A549 (cell line): ENCODE measurements around the gene CHST6.

ENCODE experiments used
- BHLHE40 ChIP-seq: IDR thresholded peaks from 2 replicates; pipeline ENCODE4 v1.6.1; 2012; ENCODE audit warnings: low read depth, low read length, inconsistent platforms
- JUNB ChIP-seq: fragments of >200 bp; sonication (Bioruptor Twin); formaldehyde crosslinking; IDR thresholded peaks from 2 replicates; pipeline ENCODE4 v1.6.1; 2016
- NPAS2 ChIP-seq: fragments of 250-450 bp; sonication (Bioruptor Pico); IDR thresholded peaks from 2 replicates; pipeline ENCODE4 v1.8.0; 2022; ENCODE audit warnings: mild to moderate bottlenecking, moderate library complexity, borderline replicate concordance
- RAD21 ChIP-seq, 2 experiments: fragments of >200 bp in 1 of 2; sonication (Bioruptor Twin) in 1 of 2; formaldehyde crosslinking in 1 of 2; IDR thresholded peaks in 1 of 2; conservative IDR thresholded peaks in 1 of 2; 2 replicates in 1 of 2; 3 replicates in 1 of 2; pipeline ENCODE4 v1.6.1; 2012 to 2018; ENCODE audit warnings: inconsistent platforms in 1 of 2
- RFX5 ChIP-seq: fragments of 450-650 bp; IDR thresholded peaks from 2 replicates; pipeline ENCODE4 v1.7.1; 2014; ENCODE audit warnings: antibody characterized with exemption, mild to moderate bottlenecking, moderate library complexity
- TF ChIP-seq, protein P1 (sequence below): fragments of >200 bp; sonication (Bioruptor Twin); formaldehyde crosslinking; IDR thresholded peaks from 3 replicates; pipeline ENCODE4 v1.5.1; 2016
- TF ChIP-seq, protein P2 (sequence below): fragments of 450-650 bp; IDR thresholded peaks from 2 replicates; pipeline ENCODE4 v1.6.1; 2014; ENCODE audit warnings: antibody characterized with exemption

DNA sequence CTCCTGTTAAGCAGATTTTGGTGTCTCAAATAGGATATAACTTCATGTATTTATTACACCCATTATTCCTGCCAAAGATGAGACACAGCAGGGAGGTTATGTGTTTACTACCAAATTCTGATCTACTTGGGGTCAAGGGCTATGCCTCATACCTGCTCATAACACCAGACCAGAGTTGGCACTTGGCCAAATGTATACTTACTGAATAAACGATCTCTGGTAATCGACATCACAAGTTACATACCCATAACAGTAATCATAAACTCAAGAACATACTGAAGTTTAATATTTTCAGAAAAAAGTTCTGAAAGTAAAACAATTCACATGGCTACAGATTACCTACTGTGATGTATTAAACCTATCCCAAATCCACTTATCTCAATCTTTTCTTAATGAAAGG is 33.7 kb downstream of the CHST6 start:
- TF ChIP-seq, protein P1, sequence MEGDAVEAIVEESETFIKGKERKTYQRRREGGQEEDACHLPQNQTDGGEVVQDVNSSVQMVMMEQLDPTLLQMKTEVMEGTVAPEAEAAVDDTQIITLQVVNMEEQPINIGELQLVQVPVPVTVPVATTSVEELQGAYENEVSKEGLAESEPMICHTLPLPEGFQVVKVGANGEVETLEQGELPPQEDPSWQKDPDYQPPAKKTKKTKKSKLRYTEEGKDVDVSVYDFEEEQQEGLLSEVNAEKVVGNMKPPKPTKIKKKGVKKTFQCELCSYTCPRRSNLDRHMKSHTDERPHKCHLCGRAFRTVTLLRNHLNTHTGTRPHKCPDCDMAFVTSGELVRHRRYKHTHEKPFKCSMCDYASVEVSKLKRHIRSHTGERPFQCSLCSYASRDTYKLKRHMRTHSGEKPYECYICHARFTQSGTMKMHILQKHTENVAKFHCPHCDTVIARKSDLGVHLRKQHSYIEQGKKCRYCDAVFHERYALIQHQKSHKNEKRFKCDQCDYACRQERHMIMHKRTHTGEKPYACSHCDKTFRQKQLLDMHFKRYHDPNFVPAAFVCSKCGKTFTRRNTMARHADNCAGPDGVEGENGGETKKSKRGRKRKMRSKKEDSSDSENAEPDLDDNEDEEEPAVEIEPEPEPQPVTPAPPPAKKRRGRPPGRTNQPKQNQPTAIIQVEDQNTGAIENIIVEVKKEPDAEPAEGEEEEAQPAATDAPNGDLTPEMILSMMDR: no peak
- TF ChIP-seq NPAS2 (CRISPR knock-in tag) (no peak), BHLHE40 (no peak), RFX5 (no peak), RAD21 (conservative IDR thresholded peaks at IDR 0.05 in 1 of 2, IDR thresholded peaks at IDR 0.05 in 1 of 2) (no peak), JUNB (no peak)
- TF ChIP-seq, protein P2, sequence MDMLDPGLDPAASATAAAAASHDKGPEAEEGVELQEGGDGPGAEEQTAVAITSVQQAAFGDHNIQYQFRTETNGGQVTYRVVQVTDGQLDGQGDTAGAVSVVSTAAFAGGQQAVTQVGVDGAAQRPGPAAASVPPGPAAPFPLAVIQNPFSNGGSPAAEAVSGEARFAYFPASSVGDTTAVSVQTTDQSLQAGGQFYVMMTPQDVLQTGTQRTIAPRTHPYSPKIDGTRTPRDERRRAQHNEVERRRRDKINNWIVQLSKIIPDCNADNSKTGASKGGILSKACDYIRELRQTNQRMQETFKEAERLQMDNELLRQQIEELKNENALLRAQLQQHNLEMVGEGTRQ: no peak
